GM21717 (cell line): Measurements from ENCODE around the gene LITAF.

Experiments
- ATAC-seq: cut with Tn5 transposase; IDR thresholded peaks from one replicate; pipeline ENCODE4 v1.9.1; 2021; ENCODE audit warnings: mild to moderate bottlenecking, moderate library complexity; ENCODE audit not compliant: unreplicated experiment

The LITAF gene

GRCh38 chr16:11497851-11498289 lies 88.8 kb downstream of the LITAF start:
- ATAC-seq: no peak
